GM23338 (cell line): ENCODE data around the gene CIITA.

Experiments used
- CTCF ChIP-seq, 2 experiments: fragments of 200-600 bp in 1 of 2; sonication (generic) in 1 of 2; conservative IDR thresholded peaks; 2 replicates each; pipeline versions ENCODE4 v1.5.1 to v1.6.1; 2016 to 2017; ENCODE audit warnings: antibody characterized with exemption in 2 of 2, low read depth in 2 of 2, mild to moderate bottlenecking in 2 of 2, moderate library complexity in 1 of 2
- EZH2 ChIP-seq: fragments of 200-600 bp; sonication (generic); IDR thresholded peaks from one replicate; pipeline ENCODE4 v1.8.0; 2017; ENCODE audit warnings: antibody characterized with exemption, mild to moderate bottlenecking, low read depth; ENCODE audit not compliant: unreplicated experiment
- EZH2phosphoT487 ChIP-seq: fragments of 200-600 bp; sonication (generic); IDR thresholded peaks from one replicate; pipeline ENCODE4 v1.8.1; 2018; ENCODE audit warnings: antibody characterized with exemption; ENCODE audit not compliant: unreplicated experiment
- JUNB ChIP-seq: IDR thresholded peaks from one replicate; pipeline ENCODE4 v1.6.1; 2016; ENCODE audit warnings: antibody characterized with exemption; ENCODE audit not compliant: unreplicated experiment
- POLR2AphosphoS5 ChIP-seq: IDR thresholded peaks from 2 replicates; pipeline ENCODE4 v1.6.1; 2016; ENCODE audit warnings: antibody characterized with exemption, low read depth
- ZNF114 ChIP-seq: fragments of 250-450 bp; sonication (Bioruptor Pico); IDR thresholded peaks from 2 replicates; pipeline ENCODE4 v1.5.0; 2020; ENCODE audit warnings: mild to moderate bottlenecking, moderate library complexity

- no peak for TF ChIP-seq CTCF (conservative IDR thresholded peaks at IDR 0.05; ENCODE audit: low read depth in 2 of 2)
- no peak for TF ChIP-seq POLR2AphosphoS5
- no peak for TF ChIP-seq ZNF114 (CRISPR knock-in tag)
- TF ChIP-seq EZH2phosphoT487: no peak
- no peak for TF ChIP-seq JUNB
- TF ChIP-seq EZH2: no peak
Observed at GRCh38 chr16:10906914-10907756, 30.1 kb downstream of the CIITA start.
